Body of pancreas (tissue), 4 donors: ENCODE measurements around the gene NUSAP1.

Source experiments
- CTCF ChIP-seq, 7 experiments: fragments of 450-650 bp in 4 of 7; fragments of 200-600 bp in 3 of 7; sonication (generic) in 3 of 7; IDR thresholded peaks; one replicate each; pipeline ENCODE4 v1.5.1; 2016 to 2019; ENCODE audit warnings: antibody characterized with exemption in 7 of 7
- POLR2A ChIP-seq, 3 donors: fragments of 450-650 bp; IDR thresholded peaks; one replicate each; pipeline ENCODE4 v1.6.1; 2016; ENCODE audit warnings: antibody characterized with exemption in 3 of 3, mild to moderate bottlenecking in 2 of 3

GRCh38 chr15:41429003-41429890, 96.6 kb downstream of the NUSAP1 start:
- TF ChIP-seq CTCF (IDR thresholded peaks at IDR 0.05) = no peak
- TF ChIP-seq POLR2A (IDR thresholded peaks at IDR 0.05) = no peak
